Activated CD4-positive, alpha-beta T cell treated with anti-CD3 and anti-CD28 coated beads for 1 hour (primary cell): Measurements from ENCODE around the gene ANTXR1.

Experiments
- DNase-seq: peaks from one replicate; pipeline ENCODE4 v3.0.0-alpha.2; 2020

The ANTXR1 gene

GRCh38 chr2:69007169-69007568 is 5.8 kb upstream of the ANTXR1 start:
- DNase-seq, result no peak

GRCh38 chr2:69007603-69008002 is 5.4 kb upstream of the ANTXR1 start:
- no peak for DNase-seq

GRCh38 chr2:69010437-69011194 is 2.4 kb upstream of the ANTXR1 start:
- no peak for DNase-seq

GRCh38 chr2:69011611-69012157 is 1.3 kb upstream of the ANTXR1 start:
- no peak for DNase-seq

GRCh38 chr2:69012310-69013141 is 453 bp upstream of the ANTXR1 start:
- DNase-seq, result peak; percentile 26

- no peak for DNase-seq
Measured at GRCh38 chr2:69013840-69014821, 1.2 kb downstream of the ANTXR1 start.

- DNase-seq, result no peak
Measured at GRCh38 chr2:69017080-69017479, 4.1 kb downstream of the ANTXR1 start.

- DNase-seq, result no peak
Measured at GRCh38 chr2:69017835-69018234, 4.9 kb downstream of the ANTXR1 start.

GRCh38 chr2:69018678-69019095 is 5.7 kb downstream of the ANTXR1 start:
- DNase-seq, result no peak

GRCh38 chr2:69020496-69021426 is 7.8 kb downstream of the ANTXR1 start:
- DNase-seq, result no peak

- DNase-seq, result no peak
Measured at GRCh38 chr2:69021727-69022126, 8.7 kb downstream of the ANTXR1 start.

- no peak for DNase-seq
Measured at GRCh38 chr2:69022548-69022947, 9.6 kb downstream of the ANTXR1 start.

GRCh38 chr2:69023236-69023635 is 10.3 kb downstream of the ANTXR1 start:
- DNase-seq, result no peak

- no peak for DNase-seq
Measured at GRCh38 chr2:69026026-69026425, 13.0 kb downstream of the ANTXR1 start.

- no peak for DNase-seq
Measured at GRCh38 chr2:69026691-69027459, 13.9 kb downstream of the ANTXR1 start.

GRCh38 chr2:69030800-69031428 is 17.9 kb downstream of the ANTXR1 start:
- no peak for DNase-seq

- DNase-seq, result no peak
Measured at GRCh38 chr2:69031466-69031865, 18.5 kb downstream of the ANTXR1 start.

- no peak for DNase-seq
Measured at GRCh38 chr2:69032336-69032735, 19.4 kb downstream of the ANTXR1 start.

GRCh38 chr2:69033461-69034095 is 20.6 kb downstream of the ANTXR1 start:
- no peak for DNase-seq

- no peak for DNase-seq
Measured at GRCh38 chr2:69034122-69034521, 21.1 kb downstream of the ANTXR1 start.
